SU-DHL-6 (cell line): Measurements from ENCODE around the gene WIZ.
"Not testable (repeated sequence)": the region's sequence is repeated elsewhere in the genome, so short reads cannot be mapped to it uniquely, and the experiment has no call there.

Source experiments
- H2AFZ ChIP-seq: fragments of 200-600 bp; sonication (generic); 2 replicates; pipeline ENCODE4 v1.6.1; 2014; ENCODE audit warnings: low read depth, mild to moderate bottlenecking, moderate library complexity, mixed read lengths, antibody characterized with exemption, low read length; ENCODE audit not compliant: severe bottlenecking
- H3F3A ChIP-seq: fragments of 200-600 bp; shearing (Covaris generic); 2 replicates; pipeline ENCODE4 v1.6.0; 2016; ENCODE audit warnings: antibody characterized with exemption, mild to moderate bottlenecking; ENCODE audit not compliant: insufficient read depth
- H3K27ac ChIP-seq: fragments of 200-600 bp; sonication (generic); 2 replicates; pipeline ENCODE4 v1.5.1; 2016; ENCODE audit warnings: low read depth, mild to moderate bottlenecking, low read length, moderate library complexity, mixed read lengths
- H3K27me3 ChIP-seq: fragments of 200-600 bp; sonication (generic), shearing (Covaris generic); 2 replicates; pipeline ENCODE4 v1.6.0; 2014; ENCODE audit warnings: mild to moderate bottlenecking, low read length
- H3K36me3 ChIP-seq: fragments of 200-600 bp; sonication (generic); 2 replicates; pipeline ENCODE4 v1.6.1; 2014; ENCODE audit warnings: mild to moderate bottlenecking, low read length, mixed read lengths
- H3K4me2 ChIP-seq: fragments of 300-600, 200-600 bp; shearing (Covaris generic), sonication (generic); 2 replicates; pipeline ENCODE4 v1.6.0; 2014; ENCODE audit warnings: low read length, low read depth, mild to moderate bottlenecking; ENCODE audit not compliant: poor library complexity, severe bottlenecking
- H3K4me3 ChIP-seq: fragments of 200-600 bp; sonication (generic); 2 replicates; pipeline ENCODE4 v1.5.1; 2014; ENCODE audit warnings: antibody characterized with exemption, low read length, mild to moderate bottlenecking, mixed read lengths; ENCODE audit not compliant: insufficient read depth, poor library complexity, severe bottlenecking
- H3K79me2 ChIP-seq: fragments of 200-600 bp; sonication (generic); 2 replicates; pipeline ENCODE4 v1.6.1; 2014; ENCODE audit warnings: mild to moderate bottlenecking, low read length, moderate library complexity; ENCODE audit not compliant: insufficient read depth
- H3K9ac ChIP-seq: fragments of 200-600 bp; sonication (generic); 2 replicates; pipeline ENCODE4 v1.7.0; 2014; ENCODE audit warnings: mild to moderate bottlenecking, low read length
- H3K9me2 ChIP-seq: fragments of 200-600 bp; sonication (generic); replicated peaks from 2 replicates; pipeline ENCODE4 v1.6.1; 2014; ENCODE audit warnings: low read length; ENCODE audit not compliant: insufficient read depth
- H3K9me3 ChIP-seq: fragments of 200-600 bp; sonication (generic); 2 replicates; pipeline ENCODE4 v1.6.1; 2014; ENCODE audit warnings: low read length, mixed read lengths; ENCODE audit not compliant: insufficient read depth
- H4K20me1 ChIP-seq: fragments of 200-600 bp; sonication (generic); 2 replicates; pipeline ENCODE4 v1.6.1; 2014; ENCODE audit warnings: low read depth, mild to moderate bottlenecking, antibody characterized with exemption, low read length, moderate library complexity, mixed read lengths
- EZH2phosphoT487 ChIP-seq: fragments of 200-600 bp; sonication (generic), shearing (Covaris generic); conservative IDR thresholded peaks from 2 replicates; pipeline ENCODE4 v1.6.1; 2018; ENCODE audit warnings: mild to moderate bottlenecking, antibody characterized with exemption, low read length, moderate library complexity, mixed read lengths
- TF ChIP-seq, protein P1 (sequence below): fragments of 200-600 bp; sonication (generic); IDR thresholded peaks from one replicate; pipeline ENCODE4 v1.5.1; 2017; ENCODE audit warnings: antibody characterized with exemption, mild to moderate bottlenecking, low read length, moderate library complexity; ENCODE audit not compliant: insufficient read depth, poor library complexity, severe bottlenecking

WIZ gene

DNA sequence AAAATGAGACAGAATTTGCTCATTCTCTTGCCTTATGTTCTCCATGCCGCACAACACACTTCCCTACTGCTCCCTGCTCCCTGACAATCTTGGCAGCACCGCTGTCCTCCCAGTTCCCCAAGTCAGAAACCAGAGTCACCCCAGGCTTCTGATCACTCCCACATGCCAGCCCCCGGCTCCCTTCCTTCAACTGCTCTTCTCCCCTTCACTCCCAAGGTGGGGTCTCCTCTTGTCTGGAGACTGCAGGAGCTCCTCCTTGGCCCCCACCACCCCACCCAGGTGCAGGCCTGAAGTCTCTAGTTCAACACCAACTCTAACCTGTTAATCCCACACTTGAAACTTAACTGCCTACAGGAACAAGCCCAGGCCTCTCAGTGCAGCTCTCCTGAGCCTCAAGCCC lies 53.3 kb downstream of the WIZ start:
- no peak overlapping the region for H3K27ac ChIP-seq
- peaks cover 13% of the 10 kb centered on the region; the same call in 1 of the 2 replicates for H3K79me2 ChIP-seq
- no peaks in the 10 kb centered on the region for H3K9me3 ChIP-seq
- H2AFZ ChIP-seq = no peak overlapping the region
- no peak overlapping the region for H3K4me3 ChIP-seq
- H3K9ac ChIP-seq = no peak overlapping the region
- TF ChIP-seq, protein P1, sequence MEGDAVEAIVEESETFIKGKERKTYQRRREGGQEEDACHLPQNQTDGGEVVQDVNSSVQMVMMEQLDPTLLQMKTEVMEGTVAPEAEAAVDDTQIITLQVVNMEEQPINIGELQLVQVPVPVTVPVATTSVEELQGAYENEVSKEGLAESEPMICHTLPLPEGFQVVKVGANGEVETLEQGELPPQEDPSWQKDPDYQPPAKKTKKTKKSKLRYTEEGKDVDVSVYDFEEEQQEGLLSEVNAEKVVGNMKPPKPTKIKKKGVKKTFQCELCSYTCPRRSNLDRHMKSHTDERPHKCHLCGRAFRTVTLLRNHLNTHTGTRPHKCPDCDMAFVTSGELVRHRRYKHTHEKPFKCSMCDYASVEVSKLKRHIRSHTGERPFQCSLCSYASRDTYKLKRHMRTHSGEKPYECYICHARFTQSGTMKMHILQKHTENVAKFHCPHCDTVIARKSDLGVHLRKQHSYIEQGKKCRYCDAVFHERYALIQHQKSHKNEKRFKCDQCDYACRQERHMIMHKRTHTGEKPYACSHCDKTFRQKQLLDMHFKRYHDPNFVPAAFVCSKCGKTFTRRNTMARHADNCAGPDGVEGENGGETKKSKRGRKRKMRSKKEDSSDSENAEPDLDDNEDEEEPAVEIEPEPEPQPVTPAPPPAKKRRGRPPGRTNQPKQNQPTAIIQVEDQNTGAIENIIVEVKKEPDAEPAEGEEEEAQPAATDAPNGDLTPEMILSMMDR = no peak
- TF ChIP-seq EZH2phosphoT487 = no peak
- H3K27me3 ChIP-seq = no peaks in the 10 kb centered on the region
- H3K4me2 ChIP-seq = no peak overlapping the region
- H4K20me1 ChIP-seq = no peaks in the 10 kb centered on the region; the same call in 1 of the 2 replicates
- no peaks in the 10 kb centered on the region for H3K9me2 ChIP-seq
- peaks cover 5% of the 10 kb centered on the region; the same call in 1 of the 2 replicates for H3F3A ChIP-seq
- H3K36me3 ChIP-seq = peaks cover 12% of the 10 kb centered on the region; the same call in 1 of the 2 replicates

DNA sequence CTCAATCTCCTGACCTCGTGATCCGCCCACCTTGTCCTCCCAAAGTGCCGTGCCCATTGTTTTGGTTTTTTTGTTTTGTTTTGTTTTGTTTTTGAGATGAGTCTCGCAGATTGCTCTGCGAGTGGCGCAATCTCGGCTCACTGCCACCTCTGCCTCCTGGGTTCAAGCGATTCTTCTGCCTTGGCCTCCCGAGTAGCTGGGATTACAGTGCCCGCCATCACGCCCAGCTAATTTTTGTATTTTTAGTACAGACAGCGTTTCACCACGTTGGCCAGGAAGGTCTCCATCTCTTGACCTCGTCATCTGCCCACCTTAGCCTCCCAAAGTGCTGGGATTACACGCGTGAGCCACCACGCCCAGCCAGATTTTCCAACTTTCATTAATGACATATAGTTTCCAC lies 54.5 kb downstream of the WIZ start:
- not testable (repeated sequence) for H3F3A ChIP-seq, H3K9me2 ChIP-seq, H3K27ac ChIP-seq, H2AFZ ChIP-seq, H4K20me1 ChIP-seq, H3K27me3 ChIP-seq, H3K9me3 ChIP-seq, H3K9ac ChIP-seq, H3K4me2 ChIP-seq, H3K4me3 ChIP-seq
- H3K79me2 ChIP-seq = peaks cover 19% of the 10 kb centered on the region; the same call in 1 of the 2 replicates
- H3K36me3 ChIP-seq = peaks cover 12% of the 10 kb centered on the region; the same call in 1 of the 2 replicates

DNA sequence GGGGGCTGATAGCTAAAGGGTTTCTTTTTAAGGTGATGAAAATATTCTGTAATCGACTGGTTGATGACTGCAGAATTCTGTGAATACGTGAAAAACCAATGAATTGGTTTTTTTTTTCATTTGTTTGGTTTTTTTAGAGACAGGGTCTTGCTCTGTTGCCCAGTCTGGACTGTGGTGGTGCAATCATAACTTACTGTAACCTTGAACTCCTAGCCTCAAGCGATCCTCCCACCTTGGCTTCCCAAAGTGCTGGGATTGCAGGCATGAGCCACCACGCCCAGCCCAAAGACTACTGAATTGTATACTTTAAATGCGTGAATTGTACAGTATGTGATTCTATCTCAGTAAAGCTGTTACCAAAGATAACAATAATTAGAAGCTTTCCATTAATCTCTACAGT lies 55.3 kb downstream of the WIZ start:
- no peak for TF ChIP-seq EZH2phosphoT487
- TF ChIP-seq, protein P1 = no peak
- Histone ChIP-seq H3K36me3 (peaks cover 12% of the 10 kb centered on the region; the same call in 1 of the 2 replicates), H3K9me3 (no peaks in the 10 kb centered on the region), H2AFZ (no peak overlapping the region), H3K27me3 (no peaks in the 10 kb centered on the region), H3K9me2 (no peaks in the 10 kb centered on the region), H3K9ac (no peak overlapping the region), H3K79me2 (peaks cover 27% of the 10 kb centered on the region; the same call in 1 of the 2 replicates), H3K4me2 (no peak overlapping the region), H3K27ac (no peak overlapping the region), H4K20me1 (no peaks in the 10 kb centered on the region; the same call in 1 of the 2 replicates), H3F3A (peaks cover 5% of the 10 kb centered on the region; the same call in 1 of the 2 replicates), H3K4me3 (no peak overlapping the region)

DNA sequence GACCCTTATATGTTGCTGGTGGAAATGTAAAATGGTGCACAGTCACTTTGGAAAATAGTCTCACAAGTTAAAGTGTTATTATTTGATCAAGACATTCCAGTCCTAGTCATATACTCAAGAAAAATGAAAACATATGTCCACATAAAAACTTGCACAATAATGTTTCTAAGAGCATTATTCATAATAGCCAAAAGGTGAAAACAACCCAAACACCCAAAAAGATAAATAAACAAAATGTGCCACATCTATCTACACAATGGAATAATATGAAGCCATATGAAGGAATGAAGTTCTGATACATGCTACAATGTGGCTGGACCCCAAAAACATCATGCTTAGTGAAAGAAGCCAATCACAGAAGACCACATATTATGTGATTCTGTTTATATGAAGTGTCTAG lies 55.8 kb downstream of the WIZ start:
- Histone ChIP-seq H4K20me1 (no peaks in the 10 kb centered on the region), H3K9me2 (no peaks in the 10 kb centered on the region), H3F3A (peaks cover 5% of the 10 kb centered on the region; the same call in 1 of the 2 replicates), H3K27me3 (no peaks in the 10 kb centered on the region), H3K4me2 (no peak overlapping the region), H2AFZ (no peak overlapping the region), H3K9me3 (no peaks in the 10 kb centered on the region), H3K27ac (no peak overlapping the region), H3K79me2 (peaks cover 32% of the 10 kb centered on the region; the same call in 1 of the 2 replicates), H3K4me3 (no peak overlapping the region), H3K36me3 (peaks cover 12% of the 10 kb centered on the region; the same call in 1 of the 2 replicates), H3K9ac (no peak overlapping the region)
- no peak for TF ChIP-seq EZH2phosphoT487
- TF ChIP-seq, protein P1 = no peak
